Measurements from ENCODE around the gene MRPL44.
A peak's percentile ranks its signal among the peaks of the same experiment; 100 is the strongest.
"Not testable (repeated sequence)": the region's sequence is repeated elsewhere in the genome, so short reads cannot be mapped to it uniquely, and the experiment has no call there.

Gene MRPL44

DNA sequence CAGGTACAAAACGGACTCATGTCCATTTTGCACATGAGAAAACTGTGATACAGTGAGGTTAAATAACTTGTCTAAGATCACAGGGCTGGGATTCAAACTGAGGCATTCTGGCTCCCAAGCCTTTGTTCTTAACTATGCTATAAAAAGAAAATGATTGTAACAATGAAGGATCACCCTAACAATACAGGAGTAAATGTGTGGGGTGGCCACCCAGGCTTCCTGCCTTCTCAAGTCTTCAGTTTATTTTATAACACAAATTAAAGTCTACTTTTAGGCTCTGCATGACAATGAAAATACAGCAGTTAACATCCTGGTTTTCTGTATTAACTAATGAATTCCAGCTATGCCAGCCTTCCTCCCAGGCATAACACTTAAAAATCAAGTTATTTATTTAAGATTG, 19.7 kb upstream of the MRPL44 start:
- DNase-seq: no peak

DNA sequence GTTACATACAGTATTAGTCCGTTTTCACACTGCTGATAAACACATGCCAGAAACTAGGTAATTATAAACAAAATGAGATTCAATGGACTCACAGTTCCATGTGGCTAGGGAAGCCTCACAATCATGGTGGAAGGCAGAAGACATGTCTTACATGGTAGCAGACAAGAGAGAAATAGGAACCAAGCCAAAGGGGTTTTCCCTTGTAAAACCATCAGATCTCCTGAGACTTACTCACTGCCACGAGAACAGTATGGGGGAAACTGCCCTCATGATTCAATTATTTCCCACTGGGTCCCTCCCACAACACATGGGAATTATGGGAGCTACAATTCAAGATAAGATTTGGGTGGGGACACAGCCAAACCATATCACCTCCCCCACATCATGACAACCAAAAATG, 17.8 kb upstream of the MRPL44 start:
- DNase-seq: not testable (repeated sequence)

DNA sequence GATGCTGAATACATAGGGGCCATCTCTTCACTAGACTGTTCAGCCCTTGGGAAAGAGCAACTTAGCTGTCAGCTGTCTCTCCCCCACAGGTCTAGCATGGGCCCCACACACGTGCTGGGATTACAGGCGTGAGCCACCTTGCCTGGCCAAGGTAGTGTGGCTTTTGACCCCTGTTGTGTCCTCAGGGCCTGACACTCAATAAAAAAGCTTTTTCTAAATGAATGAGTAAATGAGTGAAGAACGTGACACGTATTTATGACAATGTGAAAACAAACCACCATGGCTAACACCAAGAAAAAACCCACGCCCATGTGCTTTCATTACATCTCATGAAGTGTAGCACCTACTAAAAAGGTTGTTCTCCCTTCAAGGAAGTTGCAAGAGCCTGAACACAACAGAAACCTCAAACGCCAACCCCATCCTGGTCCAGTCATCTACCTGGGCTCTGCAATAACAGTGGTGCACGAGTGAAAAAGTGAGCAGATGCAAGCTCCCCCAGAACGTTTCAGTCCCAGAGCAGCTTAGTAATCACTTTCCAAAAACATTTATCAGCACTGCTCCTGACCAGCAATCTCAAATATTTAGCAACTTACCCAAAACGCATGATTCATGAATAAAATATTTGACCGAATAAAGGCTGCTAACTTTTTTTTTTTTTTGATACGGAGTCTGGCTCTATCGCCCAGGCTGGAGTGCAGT, 15.5 kb upstream of the MRPL44 start:
- no peak for DNase-seq

DNA sequence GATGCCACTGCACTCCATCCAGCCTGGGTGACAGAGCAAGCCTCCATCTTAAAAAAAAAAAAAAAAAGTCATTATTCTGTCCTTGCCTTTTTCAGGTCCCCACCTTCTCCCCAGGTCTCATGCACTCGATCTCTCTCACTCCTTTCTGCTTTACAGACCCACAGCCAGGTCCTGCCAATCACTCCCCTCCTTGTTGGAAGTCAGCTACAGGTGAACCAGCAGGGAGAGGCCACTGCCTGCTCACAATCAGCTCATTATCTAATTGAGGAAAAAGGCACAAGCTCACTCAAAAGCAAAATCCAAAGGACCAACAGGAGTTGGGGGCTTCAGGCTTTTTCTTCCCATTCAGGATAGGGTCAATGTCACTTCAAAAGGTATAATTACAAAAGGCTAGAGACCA, 14.1 kb upstream of the MRPL44 start:
- DNase-seq: no peak

DNA sequence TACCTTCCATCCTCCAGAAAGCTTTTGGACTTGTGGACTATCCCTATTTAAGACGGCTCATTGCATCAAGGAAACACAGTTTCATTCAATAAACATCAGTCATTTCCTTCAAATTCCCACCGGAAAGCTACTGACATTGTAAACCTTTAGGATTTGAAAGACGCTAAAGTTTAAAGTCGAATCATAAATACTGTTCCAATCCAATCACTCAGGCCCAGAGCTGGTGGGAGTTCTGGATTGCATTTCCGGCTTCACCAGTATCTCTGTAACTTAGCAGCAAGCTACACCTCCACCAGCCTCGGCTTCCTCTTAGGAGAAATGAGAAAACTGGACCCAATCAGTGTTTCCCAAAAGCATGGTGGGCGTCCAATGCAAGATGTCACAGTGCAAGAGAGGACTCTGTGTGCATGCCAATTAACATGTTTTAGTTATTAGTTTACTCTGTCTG, 13.7 kb upstream of the MRPL44 start:
- DNase-seq: no peak

DNA sequence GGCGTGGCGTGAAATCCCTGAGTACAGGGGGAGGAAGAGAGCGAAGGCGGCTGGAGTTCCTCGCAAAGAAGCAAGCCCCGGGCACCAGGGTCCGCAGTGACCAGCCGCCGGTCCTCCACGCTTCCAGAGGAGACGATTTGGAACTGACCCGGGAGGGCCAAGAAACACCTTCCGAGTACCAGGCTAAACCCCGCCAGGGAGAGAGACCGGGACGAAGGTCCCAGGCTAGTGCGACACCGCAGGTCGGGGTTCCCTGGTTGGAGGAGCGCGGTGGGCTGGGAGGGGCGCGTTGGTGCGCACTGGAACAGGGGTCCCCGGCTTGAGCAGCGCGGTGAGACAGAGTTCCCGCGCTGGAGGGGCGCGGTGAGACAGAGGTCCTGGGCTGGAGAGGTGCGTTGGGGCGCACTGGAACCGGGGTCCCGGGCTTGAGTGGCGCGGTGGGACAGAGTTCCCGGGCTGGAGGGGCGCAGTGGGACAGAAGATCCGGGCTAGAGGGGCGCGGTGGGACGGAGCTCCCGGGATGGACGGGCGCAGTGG, 13.0 kb upstream of the MRPL44 start:
- DNase-seq: peak; percentile 51

DNA sequence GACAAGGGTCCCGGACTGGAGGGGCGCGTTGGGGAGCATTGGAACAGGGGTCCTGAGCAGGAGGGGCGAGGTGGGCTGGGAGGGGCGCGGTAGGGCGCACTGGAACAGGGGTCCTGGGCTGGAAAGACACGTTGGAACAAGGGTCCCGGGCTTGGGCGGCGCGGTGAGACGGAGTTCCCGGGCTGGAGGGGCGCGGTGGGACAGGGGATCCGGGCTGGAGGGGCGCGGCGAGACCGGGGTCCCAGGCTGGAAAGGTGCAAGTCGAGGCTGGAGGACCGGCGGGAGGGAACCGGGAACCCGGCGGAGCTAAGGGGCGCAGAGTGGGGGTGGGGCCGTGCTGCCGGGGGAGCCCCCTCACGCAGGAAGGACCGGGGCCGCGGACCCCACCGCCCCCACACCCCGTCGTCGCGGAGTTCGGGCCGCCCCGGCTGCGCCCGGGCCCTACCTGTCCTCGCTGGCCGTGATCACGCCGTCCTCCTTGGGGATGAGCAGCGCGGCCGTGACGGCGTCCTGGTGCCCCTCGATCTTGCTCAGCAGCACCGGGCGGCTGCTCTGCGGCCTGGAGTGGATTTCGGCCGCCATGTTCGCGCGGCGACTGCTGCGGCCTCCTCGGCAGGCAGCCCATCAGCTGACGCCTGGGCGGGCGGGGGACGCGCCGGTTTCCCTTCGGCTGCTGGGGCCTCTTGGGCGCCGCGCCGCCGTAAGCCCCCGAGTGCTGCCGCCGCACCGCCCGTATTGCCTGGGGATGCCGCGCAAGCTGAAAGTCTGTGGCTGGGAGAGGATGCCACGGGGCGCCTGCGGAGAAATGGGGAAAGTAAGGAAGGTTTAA, 12.3 kb upstream of the MRPL44 start, which contains the start of gene WDFY1:
Gene WDFY1 (minus strand): TSS at position 633 of the 829 bp plus-strand sequence. CDS start 51 bp downstream, at position 582.
- DNase-seq: peak; percentile 83

DNA sequence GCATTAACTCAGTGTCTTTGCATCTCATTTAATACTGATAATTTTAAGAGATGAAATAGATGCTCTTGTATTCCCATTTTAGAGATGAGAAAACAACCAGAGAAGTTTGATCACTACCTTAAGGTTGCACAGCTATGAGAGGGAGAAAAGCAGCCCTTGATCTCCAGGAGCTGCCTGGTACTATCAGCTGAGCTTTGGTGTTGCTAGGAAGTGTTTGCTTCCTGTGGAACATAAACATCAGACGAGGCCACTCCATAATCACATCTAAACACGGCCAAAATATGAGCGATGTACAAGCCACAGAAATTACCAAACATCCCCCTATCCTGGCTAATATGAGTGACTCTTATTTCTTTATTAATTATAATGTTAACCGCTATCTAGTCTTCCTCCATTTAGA, 11.5 kb upstream of the MRPL44 start:
- no peak for DNase-seq

DNA sequence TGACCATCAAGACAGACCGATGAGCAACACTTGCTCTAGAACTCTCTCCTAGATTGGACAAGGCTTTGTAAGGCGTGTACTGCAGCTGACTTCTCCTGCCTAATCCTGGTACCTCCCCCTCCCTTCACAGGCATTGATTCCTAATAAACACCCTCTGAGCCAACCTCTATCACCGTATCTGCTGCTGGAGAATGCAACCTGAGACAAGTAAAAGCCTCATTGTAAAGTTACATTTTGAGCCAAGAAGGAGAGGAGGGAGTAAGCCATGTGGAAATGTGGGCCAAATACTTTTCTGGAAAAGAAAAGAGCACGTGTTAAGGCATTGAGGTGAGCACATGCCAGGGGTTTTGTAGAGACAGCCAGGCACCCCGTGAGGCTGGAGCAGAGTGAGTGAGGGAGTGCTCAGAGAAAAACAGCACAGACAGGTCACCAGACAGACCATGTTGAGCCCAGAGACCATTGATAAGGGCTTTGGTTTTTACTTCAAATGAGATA, 9.5 kb upstream of the MRPL44 start:
- DNase-seq: no peak

DNA sequence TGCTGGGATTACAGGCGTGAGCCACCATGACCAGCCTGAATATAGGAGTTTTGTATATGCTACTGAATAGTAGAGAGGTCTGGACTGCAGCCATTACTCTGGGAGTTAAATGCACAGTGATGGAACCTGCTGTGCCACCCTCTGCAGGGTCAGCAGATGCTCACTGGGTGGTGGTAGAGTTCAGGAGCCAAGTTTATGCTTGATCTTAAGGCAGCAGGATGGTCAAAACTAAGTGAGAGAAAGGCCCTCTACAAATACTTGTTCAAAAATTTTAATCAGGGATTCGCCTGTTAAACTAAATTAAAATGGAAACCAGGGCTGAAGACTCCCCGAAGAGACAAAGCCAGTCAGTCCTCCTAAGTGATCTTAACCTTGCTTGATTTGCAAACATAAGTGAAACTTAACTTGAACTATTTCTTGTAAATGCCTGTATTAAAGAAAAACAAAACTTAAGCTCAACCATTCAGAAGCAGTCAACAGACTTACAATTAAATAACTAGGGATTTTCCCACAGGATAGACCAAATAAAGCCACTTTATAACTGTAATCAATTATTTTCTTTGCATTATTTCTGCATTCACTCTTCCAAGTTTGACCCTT, 7.9 kb upstream of the MRPL44 start:
- no peak for DNase-seq

DNA sequence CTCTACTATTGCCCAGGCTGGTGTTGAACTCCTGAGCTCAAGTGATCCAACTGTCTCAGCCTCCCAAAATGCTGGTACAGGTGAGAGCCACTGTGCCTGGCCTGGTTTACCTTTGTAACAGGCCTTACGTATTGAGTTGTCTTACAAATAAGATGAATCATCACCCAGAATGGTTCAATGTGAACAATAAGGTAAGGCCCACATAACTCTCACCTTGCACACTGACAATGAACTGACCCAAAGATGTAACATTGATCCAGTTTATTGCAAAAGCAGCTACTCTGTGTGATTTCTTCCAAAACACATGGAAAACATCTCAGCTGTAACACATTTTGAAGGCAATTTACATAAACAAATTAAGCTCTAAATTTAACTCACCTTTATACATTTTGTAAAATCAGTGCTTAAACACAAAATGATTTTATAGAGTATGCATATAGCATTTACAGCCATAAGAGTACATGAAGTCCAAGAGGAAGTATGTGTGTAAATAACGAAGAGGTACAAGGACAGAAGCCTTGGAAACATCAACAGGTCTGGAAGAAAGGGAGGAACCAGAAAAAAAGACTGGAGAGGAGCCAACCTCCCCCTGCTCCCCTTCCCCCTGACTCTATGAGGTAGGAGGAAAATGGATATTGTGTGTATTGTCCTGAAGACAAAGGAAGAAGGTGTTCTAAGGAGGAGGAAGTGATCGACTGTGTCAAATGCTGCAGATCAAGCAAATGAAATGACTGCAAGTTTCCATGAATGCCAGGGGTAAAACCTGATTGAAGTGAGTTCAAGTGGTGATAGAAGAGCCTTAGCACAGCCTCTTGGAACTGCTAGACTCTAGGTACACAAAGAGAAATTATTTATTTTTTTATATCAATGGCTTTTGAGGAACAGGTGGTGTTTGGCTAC, 6.6 kb upstream of the MRPL44 start:
- DNase-seq: no peak

DNA sequence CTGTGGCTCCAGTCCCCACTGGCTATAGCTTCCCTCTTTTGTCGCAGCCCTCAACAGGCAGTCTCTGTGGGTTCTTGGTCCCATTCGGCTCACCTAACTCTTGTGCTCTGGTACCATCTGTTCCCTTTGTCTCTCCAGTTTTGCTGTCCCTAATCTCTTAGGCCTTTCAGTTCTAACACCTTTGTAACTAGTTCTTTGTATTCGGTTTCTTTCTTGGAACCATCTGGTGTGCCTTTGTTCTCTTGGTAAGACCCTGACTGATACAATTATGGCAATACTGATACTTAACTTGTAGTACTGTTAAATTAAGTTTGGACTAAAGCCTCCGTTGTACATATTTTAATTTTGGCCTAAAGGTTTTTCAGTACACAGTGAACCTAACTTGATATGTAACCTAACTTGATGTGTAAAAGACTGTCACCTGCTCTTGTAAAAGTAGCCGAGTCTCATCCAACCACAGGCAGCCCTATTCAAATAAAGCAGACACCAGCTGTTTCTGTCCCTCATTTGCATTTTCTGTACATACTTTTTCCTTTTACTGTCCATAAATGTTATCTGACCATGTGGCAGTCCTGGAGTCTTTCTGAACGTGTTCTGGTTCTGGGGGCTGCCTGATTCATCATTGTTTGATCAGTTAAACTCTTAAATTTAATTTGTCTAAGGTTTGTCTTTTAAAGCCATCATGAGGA, 4.8 kb upstream of the MRPL44 start:
- no peak for DNase-seq

DNA sequence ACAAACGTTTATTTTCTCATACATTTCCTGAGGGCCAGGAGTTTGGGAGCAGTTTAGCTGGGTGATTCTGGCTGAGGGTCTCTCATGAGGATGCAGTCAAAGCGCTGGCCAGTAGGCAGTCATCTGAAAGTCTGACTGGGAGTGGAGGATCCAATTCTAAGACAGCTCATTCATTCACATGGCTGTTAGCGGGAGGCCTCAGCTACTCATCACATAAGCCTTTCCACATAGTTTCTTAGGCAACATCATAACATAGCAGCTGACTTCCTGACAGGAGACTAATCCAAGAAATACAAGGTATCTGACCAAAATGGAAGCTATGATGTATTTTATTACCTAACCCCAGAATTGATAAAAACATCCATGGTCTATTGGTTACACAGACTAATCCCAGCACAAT, 2.9 kb upstream of the MRPL44 start:
- DNase-seq: no peak

DNA sequence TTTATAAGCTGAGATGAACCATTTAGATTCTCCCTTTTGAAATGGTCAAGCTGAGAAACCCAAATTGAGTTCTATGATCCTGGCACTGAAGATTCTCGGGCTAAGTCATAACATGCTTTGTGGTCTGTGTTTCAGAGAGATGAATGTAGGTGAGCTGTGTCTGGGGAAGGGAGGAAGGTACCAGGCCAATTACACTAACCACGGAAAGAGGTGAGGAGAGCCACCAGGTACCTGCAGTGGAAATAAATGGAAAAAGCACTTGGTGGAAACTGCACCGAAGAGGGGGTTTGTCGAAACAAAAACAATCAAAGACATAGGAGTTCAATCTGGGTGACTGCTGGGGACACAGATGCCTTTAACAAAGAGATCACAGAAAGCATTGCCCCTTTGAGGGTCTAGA, 963 bp upstream of the MRPL44 start:
- no peak for DNase-seq

DNA sequence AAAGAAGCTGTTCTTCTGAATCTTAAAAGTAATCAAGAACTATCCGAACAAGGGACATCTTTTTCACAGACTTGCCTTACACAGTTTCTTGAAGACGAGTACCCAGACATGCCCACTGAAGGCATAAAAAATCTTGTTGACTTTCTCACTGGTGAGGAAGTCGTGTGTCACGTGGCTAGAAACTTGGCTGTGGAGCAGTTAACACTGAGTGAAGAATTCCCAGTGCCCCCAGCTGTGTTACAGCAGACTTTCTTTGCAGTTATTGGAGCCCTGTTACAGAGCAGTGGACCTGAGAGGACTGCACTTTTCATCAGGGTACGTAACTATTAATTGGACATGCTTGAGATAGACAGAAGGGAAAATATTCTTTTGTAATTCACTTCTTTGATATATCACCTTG, 2.4 kb downstream of the MRPL44 start:
- DNase-seq: no peak

DNA sequence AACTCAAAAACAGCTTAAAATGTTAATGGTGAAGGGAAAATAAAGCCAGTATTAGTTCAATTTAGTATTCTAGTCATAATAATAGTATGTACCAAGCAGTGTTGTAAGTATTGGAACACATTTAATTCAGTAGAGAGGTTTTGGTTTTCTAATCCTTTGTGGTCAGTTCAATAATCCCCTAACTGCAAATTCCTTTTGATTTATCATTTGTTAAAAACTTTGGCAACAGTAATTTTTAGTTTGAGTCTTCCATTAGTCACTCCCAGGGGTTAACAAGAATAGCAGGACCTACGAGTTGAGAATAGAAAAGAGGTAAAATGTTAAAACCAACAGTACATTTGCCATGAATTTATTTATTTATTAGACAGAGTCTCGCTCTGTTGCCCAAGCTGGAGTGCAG, 10.7 kb downstream of the MRPL44 start:
- DNase-seq: no peak

DNA sequence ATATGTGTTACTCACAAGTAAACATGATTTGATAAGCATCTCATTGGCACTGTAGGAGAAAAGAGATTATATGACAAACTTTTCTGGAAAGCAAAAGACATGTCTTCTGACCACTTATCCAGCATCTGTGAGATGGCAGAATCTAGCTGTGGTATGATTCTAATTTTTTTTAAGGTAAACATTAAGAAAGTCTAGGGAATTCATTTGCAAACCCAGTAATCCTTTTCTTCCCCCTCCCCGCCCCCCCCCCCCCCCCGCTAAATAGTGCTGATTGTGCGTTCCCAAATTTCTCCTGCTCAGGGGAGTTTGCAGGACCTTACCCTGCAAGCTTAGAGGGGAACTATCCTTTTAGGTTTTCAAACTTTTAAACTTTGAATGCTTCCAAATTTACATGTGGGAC, 12.1 kb downstream of the MRPL44 start:
- no peak for DNase-seq

DNA sequence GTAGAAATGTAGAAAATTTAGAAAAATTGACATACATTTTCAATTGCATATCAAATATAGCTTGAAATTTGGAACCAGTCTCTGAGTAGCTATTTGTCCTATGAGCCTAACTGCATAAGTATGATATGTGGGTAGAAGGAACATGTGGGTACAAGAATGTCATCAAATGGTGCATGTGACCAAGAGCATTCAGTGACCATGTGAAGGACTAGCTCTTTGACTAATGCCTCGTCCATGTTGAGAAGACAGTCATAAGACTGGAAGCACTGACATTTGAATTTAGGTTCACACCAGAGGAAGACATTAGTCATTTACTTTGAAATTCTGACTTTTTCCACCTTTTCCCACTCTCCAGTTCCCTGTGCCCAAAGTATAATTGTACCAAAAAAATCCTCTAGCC, 12.6 kb downstream of the MRPL44 start:
- no peak for DNase-seq

DNA sequence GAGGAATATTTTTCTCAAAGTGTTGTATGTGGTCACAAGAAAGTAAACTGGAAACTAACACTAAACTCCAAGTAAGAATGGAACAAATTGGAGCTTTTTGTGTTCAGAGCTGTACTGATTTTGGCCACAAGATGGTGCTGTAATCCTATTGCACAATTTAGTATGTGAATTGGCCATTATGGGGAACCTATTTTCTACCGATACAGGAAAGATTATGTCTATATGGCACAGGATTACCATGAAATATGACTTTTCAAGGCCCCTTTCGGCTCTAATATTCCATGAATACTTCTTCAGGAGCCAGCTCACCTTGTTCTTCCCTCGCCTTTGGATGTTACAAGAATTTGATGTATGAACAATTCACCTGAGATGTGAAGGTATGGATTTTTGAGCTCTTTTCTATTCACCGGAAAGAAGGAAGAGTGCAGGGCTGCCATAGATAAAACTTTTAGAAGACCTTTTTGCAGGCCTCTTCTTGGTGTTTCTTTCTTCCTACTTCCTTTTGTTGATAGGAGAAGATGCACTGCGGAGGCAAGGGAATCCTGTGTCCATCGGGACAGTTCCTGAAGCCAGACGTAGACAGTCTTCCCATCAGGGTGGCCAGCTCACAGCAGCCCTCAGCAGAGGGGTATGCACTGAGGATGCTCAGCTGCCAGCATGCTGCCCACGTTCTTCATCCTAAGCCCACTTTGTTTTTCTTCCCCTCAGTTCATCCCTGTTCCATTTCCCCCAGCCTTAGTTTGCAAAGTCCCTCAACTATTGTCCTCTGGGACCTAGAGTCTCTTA, 13.3 kb downstream of the MRPL44 start:
- DNase-seq: no peak

DNA sequence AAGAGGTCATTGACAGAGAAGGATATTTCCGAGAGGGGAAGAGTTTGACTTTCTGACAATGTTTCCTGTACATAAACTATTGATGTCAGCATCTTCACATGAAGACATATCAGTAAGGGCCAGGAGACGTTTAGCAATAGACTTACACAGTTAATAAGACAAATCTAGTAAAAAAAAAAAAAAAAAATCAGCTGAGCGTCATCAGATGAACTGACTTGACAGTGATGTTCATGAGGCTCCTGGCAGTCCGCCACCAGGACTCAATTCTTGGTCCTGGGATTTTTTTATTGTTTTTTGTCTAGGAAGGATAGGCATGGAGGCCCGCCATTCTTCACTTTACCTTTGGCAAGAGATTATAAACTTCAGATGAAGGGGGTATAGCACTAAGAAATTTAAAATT, 14.5 kb downstream of the MRPL44 start:
- no peak for DNase-seq

DNA sequence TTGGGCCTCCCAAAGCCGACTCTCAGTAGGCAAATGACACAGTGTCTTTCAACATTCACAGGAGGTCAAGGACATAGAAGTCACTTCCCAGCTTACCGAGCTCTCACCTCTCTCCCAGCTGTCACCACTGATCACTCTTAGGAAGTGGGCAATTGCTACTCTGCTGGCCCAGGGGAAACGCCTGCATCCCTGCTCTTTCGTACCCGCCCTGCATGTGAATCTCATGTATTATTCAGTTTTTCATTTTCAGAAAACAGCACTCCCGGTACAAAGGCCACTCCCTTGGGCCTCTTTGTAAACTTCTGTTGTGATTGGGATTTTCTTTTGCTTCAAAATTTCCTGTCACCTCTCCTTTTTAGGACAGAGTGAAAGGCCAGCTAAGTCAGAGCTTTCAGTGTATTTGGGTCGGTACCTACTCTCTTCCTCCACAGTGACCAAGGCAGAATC, 15.4 kb downstream of the MRPL44 start:
- no peak for DNase-seq

Measured in activated T-cell treated with anti-CD3 and anti-CD28 coated beads, Interleukin-2, amount 50 U/mL, for 1 hour (primary cell).